ENCODE measurements around the gene ANG.

DNA sequence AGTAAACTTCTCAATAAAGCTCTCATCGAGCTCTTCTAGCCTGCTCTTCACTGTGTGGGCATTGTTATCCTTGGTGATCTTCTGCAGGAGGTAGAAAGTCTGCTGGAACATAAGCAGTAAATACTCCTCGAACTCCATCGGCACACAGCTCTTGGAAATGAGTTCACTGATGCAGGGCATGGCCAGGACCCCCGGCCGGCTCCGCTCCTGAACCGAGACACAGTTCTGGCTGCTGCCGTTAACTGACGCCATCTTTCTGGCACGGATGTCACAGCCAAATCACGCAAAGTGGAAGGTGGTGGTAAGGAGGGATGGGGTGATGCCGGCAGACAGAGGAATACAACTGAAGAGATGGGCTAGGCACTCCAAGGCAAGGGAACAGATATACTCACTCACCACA is 33.5 kb downstream of the ANG start:
- TF ChIP-seq, protein P1, sequence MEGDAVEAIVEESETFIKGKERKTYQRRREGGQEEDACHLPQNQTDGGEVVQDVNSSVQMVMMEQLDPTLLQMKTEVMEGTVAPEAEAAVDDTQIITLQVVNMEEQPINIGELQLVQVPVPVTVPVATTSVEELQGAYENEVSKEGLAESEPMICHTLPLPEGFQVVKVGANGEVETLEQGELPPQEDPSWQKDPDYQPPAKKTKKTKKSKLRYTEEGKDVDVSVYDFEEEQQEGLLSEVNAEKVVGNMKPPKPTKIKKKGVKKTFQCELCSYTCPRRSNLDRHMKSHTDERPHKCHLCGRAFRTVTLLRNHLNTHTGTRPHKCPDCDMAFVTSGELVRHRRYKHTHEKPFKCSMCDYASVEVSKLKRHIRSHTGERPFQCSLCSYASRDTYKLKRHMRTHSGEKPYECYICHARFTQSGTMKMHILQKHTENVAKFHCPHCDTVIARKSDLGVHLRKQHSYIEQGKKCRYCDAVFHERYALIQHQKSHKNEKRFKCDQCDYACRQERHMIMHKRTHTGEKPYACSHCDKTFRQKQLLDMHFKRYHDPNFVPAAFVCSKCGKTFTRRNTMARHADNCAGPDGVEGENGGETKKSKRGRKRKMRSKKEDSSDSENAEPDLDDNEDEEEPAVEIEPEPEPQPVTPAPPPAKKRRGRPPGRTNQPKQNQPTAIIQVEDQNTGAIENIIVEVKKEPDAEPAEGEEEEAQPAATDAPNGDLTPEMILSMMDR (conservative IDR thresholded peaks at IDR 0.05): no peak
- no peak for TF ChIP-seq EZH2 (IDR thresholded peaks at IDR 0.05; ENCODE audit: low read depth)

All from PC-9 (cell line).